GM10266 (cell line): ENCODE results near the gene ARL6.

ENCODE experiments used
- DNase-seq: peaks from one replicate; pipeline ENCODE4 v3.0.0; 2012; ENCODE audit errors: extremely low spot score
- CTCF ChIP-seq: IDR thresholded peaks from 2 replicates; pipeline ENCODE4 v1.5.1; 2012; ENCODE audit warnings: mild to moderate bottlenecking, low read depth; ENCODE audit not compliant: control insufficient read depth, insufficient read depth; ENCODE audit errors: missing control alignments

ARL6 gene

GRCh38 chr3:97804471-97804870, 39.9 kb downstream of the ARL6 start:
- TF ChIP-seq CTCF, result no peak
- no peak for DNase-seq

GRCh38 chr3:97810779-97811390, 46.3 kb downstream of the ARL6 start:
- TF ChIP-seq CTCF, result no peak
- no peak for DNase-seq

GRCh38 chr3:97815149-97815917, 50.8 kb downstream of the ARL6 start:
- DNase-seq, result no peak
- TF ChIP-seq CTCF, result no peak

- DNase-seq, result no peak
- no peak for TF ChIP-seq CTCF
Observed at GRCh38 chr3:97816811-97817210, 52.3 kb downstream of the ARL6 start.

- no peak for DNase-seq
- no peak for TF ChIP-seq CTCF
Observed at GRCh38 chr3:97817965-97818364, 53.4 kb downstream of the ARL6 start.

GRCh38 chr3:97820780-97821179, 56.2 kb downstream of the ARL6 start:
- no peak for DNase-seq
- TF ChIP-seq CTCF, result no peak

GRCh38 chr3:97821287-97821773, 56.8 kb downstream of the ARL6 start:
- no peak for TF ChIP-seq CTCF

More at GRCh38 chr3:97821287-97821773, 56.8 kb downstream of the ARL6 start:
- peak; percentile 20 for DNase-seq
